Astrocyte (in vitro differentiated cells and primary cell): Measurements from ENCODE around the gene COP1.

ENCODE experiments used
- EZH2 ChIP-seq: IDR thresholded peaks from 2 replicates; pipeline ENCODE4 v1.6.1; 2012; ENCODE audit warnings: mild to moderate bottlenecking, low read length, inconsistent platforms; ENCODE audit not compliant: insufficient read depth
- TF ChIP-seq, protein P1 (sequence below): IDR thresholded peaks from 2 replicates; pipeline ENCODE4 v1.5.1; 2011; ENCODE audit warnings: low read depth, mild to moderate bottlenecking, inconsistent platforms, low read length, moderate library complexity; ENCODE audit not compliant: insufficient read depth

DNA sequence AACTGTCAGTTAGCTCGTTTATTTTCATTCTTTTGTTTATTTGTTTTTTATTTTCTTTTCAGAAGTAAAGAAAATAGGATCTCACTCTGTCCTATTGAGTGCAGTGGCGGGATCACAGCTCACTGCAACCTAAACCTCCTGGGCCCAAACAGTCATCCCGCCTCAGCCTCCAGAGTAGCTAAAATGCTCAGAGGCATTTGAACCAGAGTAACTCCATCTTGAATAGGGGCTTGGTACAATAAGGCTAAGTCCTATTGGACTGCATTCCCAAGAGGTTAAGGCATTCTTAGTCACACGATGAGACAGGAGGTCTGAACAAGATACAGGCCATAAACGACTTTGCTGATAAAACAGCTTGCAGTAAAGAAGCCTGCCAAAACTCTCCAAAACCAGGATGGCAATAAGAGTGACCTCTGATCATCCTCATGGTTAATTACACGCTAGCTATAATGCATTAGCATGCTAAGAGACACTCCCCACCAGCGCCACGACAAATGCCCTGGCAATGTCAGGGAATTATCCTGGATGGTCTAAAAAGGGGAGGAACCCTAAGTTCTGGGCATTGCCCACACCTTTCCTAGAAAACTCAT, 13.1 kb upstream of the COP1 start:
- TF ChIP-seq, protein P1, sequence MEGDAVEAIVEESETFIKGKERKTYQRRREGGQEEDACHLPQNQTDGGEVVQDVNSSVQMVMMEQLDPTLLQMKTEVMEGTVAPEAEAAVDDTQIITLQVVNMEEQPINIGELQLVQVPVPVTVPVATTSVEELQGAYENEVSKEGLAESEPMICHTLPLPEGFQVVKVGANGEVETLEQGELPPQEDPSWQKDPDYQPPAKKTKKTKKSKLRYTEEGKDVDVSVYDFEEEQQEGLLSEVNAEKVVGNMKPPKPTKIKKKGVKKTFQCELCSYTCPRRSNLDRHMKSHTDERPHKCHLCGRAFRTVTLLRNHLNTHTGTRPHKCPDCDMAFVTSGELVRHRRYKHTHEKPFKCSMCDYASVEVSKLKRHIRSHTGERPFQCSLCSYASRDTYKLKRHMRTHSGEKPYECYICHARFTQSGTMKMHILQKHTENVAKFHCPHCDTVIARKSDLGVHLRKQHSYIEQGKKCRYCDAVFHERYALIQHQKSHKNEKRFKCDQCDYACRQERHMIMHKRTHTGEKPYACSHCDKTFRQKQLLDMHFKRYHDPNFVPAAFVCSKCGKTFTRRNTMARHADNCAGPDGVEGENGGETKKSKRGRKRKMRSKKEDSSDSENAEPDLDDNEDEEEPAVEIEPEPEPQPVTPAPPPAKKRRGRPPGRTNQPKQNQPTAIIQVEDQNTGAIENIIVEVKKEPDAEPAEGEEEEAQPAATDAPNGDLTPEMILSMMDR: no peak
- TF ChIP-seq EZH2: no peak
